Suprapubic skin (tissue), 4 donors: ENCODE results near the gene GALNT7. TPM values are rescaled to one million over a fixed set of nuclear protein-coding genes. Genes with fewer than 3 reads are reported as not detected.
A peak's percentile ranks its signal among the peaks of the same experiment; 100 is the strongest.

Experiments used
- DNase-seq, 2 donors: peaks; one replicate each; pipeline ENCODE4 v3.0.0-alpha.2; 2019; ENCODE audit warnings: low spot score in 2 of 2
- H3K27ac ChIP-seq: fragments of 200-600 bp; sonication (generic); one replicate; pipeline ENCODE4 v1.5.1; 2019
- H3K27me3 ChIP-seq: fragments of 200-600 bp; sonication (generic); one replicate; pipeline ENCODE4 v1.5.1; 2019
- H3K36me3 ChIP-seq: fragments of 200-600 bp; sonication (generic); one replicate; pipeline ENCODE4 v1.5.1; 2019
- H3K4me1 ChIP-seq: fragments of 200-600 bp; sonication (generic); one replicate; pipeline ENCODE4 v1.5.1; 2019
- H3K4me3 ChIP-seq: fragments of 200-600 bp; sonication (generic); one replicate; pipeline ENCODE4 v1.5.1; 2019; ENCODE audit warnings: mild to moderate bottlenecking
- H3K9me3 ChIP-seq: fragments of 200-600 bp; sonication (generic); one replicate; pipeline ENCODE4 v1.5.1; 2019
- CTCF ChIP-seq, 2 donors: fragments of 200-600 bp in 1 of 2; fragments of 450-650 bp in 1 of 2; sonication (generic) in 1 of 2; IDR thresholded peaks; one replicate each; pipeline ENCODE4 v1.5.1; 2016 to 2019; ENCODE audit warnings: antibody characterized with exemption in 2 of 2, mild to moderate bottlenecking in 1 of 2, moderate library complexity in 1 of 2
- EP300 ChIP-seq: sonication (generic); formaldehyde crosslinking; IDR thresholded peaks from one replicate; pipeline ENCODE4 v1.6.1; 2017; ENCODE audit warnings: antibody characterized with exemption
- POLR2A ChIP-seq, 2 donors: fragments of 450-650 bp; IDR thresholded peaks; one replicate each; pipeline ENCODE4 v1.6.1; 2017; ENCODE audit warnings: antibody characterized with exemption in 2 of 2, mild to moderate bottlenecking in 2 of 2, moderate library complexity in 2 of 2
- POLR2AphosphoS5 ChIP-seq, 3 donors: sonication (generic); formaldehyde crosslinking; IDR thresholded peaks; one replicate each; pipeline ENCODE4 v1.6.1; 2017; ENCODE audit warnings: antibody characterized with exemption in 3 of 3
- WGBS: methylation state at CpG from one replicate; pipeline ENCODE4 v1.1.5; 2018; 5-methylcytosine and 5-hydroxymethylcytosine counted together
- total RNA-seq, 4 donors: library from RNA; depleted of rRNA; stranded (reverse); fragments of >200 nt; gene quantifications; one replicate each; pipeline ENCODE4 v1.1.0, GENCODE V29; 2016

GALNT7 gene
- total RNA-seq, 4 donors from 2014 or later: 7.9 to 13.4 (median 9.5) TPM

GRCh38 chr4:173257732-173258717 is 89.4 kb downstream of the GALNT7 start:
- Histone ChIP-seq H3K27ac (no peak overlapping the region), H3K4me3 (no peak overlapping the region), H3K27me3 (no peaks in the 10 kb centered on the region), H3K9me3 (no peaks in the 10 kb centered on the region), H3K4me1 (no peaks in the 10 kb centered on the region), H3K36me3 (no peaks in the 10 kb centered on the region)
- 50% methylated on average over 4 of the region's 4 CpGs for WGBS
- TF ChIP-seq CTCF (IDR thresholded peaks at IDR 0.05): peak; percentile 46 to 71
- TF ChIP-seq EP300: no peak
- TF ChIP-seq POLR2A (IDR thresholded peaks at IDR 0.05): no peak
- no peak for DNase-seq

GRCh38 chr4:173258866-173259265 is 90.3 kb downstream of the GALNT7 start:
- Histone ChIP-seq H3K27ac (no peak overlapping the region), H3K36me3 (no peaks in the 10 kb centered on the region), H3K4me1 (no peaks in the 10 kb centered on the region), H3K9me3 (no peaks in the 10 kb centered on the region), H3K4me3 (no peak overlapping the region), H3K27me3 (no peaks in the 10 kb centered on the region)
- TF ChIP-seq CTCF (IDR thresholded peaks at IDR 0.05) (no peak), POLR2AphosphoS5 (IDR thresholded peaks at IDR 0.05) (no peak), EP300 (no peak), POLR2A (IDR thresholded peaks at IDR 0.05) (no peak)
- WGBS: 77% methylated on average over 2 of the region's 2 CpGs
- DNase-seq: no peak

GRCh38 chr4:173259310-173259709 is 90.7 kb downstream of the GALNT7 start:
- no peaks in the 10 kb centered on the region for H3K27me3 ChIP-seq
- H3K4me1 ChIP-seq: peaks cover under 1% of the 10 kb centered on the region
- TF ChIP-seq POLR2A (IDR thresholded peaks at IDR 0.05): no peak
- TF ChIP-seq POLR2AphosphoS5 (IDR thresholded peaks at IDR 0.05): no peak
- no peak for TF ChIP-seq CTCF (IDR thresholded peaks at IDR 0.05)
- no peak for TF ChIP-seq EP300
- no peak overlapping the region for H3K4me3 ChIP-seq
- no peaks in the 10 kb centered on the region for H3K9me3 ChIP-seq
- 91% methylated on average over 6 of the region's 6 CpGs for WGBS
- DNase-seq: no peak
- no peaks in the 10 kb centered on the region for H3K36me3 ChIP-seq
- no peak overlapping the region for H3K27ac ChIP-seq

- 66% methylated on average over 2 of the region's 2 CpGs for WGBS
- no peak for DNase-seq
- Histone ChIP-seq H3K4me3 (no peak overlapping the region), H3K36me3 (no peaks in the 10 kb centered on the region), H3K27me3 (no peaks in the 10 kb centered on the region), H3K27ac (no peak overlapping the region), H3K9me3 (no peaks in the 10 kb centered on the region), H3K4me1 (peaks cover 8% of the 10 kb centered on the region)
- TF ChIP-seq POLR2A (IDR thresholded peaks at IDR 0.05) (no peak), POLR2AphosphoS5 (IDR thresholded peaks at IDR 0.05) (no peak), EP300 (no peak), CTCF (IDR thresholded peaks at IDR 0.05) (no peak)
Measured at GRCh38 chr4:173261052-173261451, 92.4 kb downstream of the GALNT7 start.

- TF ChIP-seq POLR2A (IDR thresholded peaks at IDR 0.05) (no peak), EP300 (no peak), CTCF (IDR thresholded peaks at IDR 0.05) (no peak), POLR2AphosphoS5 (IDR thresholded peaks at IDR 0.05) (no peak)
- no peaks in the 10 kb centered on the region for H3K36me3 ChIP-seq
- peaks cover 8% of the 10 kb centered on the region for H3K4me1 ChIP-seq
- DNase-seq: no peak
- H3K27ac ChIP-seq: no peak overlapping the region
- WGBS: 87% methylated on average over 2 of the region's 2 CpGs
- H3K9me3 ChIP-seq: no peaks in the 10 kb centered on the region
- no peak overlapping the region for H3K4me3 ChIP-seq
- H3K27me3 ChIP-seq: no peaks in the 10 kb centered on the region
Measured at GRCh38 chr4:173262375-173262774, 93.8 kb downstream of the GALNT7 start.
